HG03571 (cell line): ENCODE measurements around the gene SLC33A1.
A peak's percentile ranks its signal among the peaks of the same experiment; 100 is the strongest.
"Not testable (repeated sequence)": the region's sequence is repeated elsewhere in the genome, so short reads cannot be mapped to it uniquely, and the experiment has no call there.

Experiments
- ATAC-seq: cut with Tn5 transposase; IDR thresholded peaks from one replicate; pipeline ENCODE4 v1.9.1; 2021; ENCODE audit not compliant: unreplicated experiment

The SLC33A1 gene

DNA sequence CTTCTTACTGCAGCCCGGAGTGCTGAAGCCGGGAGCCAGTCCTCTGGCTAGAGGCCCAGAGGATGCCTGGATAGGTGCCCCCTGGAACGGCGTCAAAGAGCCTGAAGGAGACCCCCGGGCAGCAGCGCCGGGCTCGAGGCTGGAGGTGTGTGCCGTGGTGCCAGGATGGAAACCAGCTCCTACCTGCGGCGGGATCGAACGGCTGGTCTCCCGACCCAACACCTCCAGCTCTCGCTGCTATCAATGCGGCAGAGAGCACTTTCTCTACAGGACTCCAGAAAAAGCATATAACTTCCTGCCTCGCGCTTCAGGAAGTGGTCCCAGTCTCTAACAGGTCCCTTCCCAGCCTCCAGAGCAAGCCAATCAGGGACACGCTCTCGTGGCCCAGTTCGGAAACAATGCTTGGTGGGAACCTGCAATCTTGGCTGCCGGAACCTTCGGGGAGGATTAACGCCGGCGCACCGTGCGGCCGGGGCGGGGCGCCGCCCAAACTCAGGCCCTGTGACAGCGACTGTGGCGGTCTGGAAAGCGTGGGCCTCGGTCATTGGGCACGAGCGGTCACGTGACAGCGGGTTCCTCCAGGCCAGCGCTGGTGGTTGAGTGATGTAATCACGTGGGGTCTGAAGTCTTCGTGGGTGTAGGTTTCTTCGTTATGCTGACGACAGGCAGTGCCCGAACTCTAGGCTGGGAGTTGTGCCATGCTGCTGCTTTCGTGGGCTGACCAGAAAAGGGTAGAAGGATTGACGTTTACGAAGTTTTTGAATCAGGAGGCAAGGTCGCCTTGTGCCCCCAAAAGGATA, at the start of gene SLC33A1:
TSS of gene SLC33A1 (minus strand) at position 287 of the 800 bp plus-strand sequence. CDS start 430 bp downstream, outside the sequence.
- ATAC-seq, result peak; percentile 96

DNA sequence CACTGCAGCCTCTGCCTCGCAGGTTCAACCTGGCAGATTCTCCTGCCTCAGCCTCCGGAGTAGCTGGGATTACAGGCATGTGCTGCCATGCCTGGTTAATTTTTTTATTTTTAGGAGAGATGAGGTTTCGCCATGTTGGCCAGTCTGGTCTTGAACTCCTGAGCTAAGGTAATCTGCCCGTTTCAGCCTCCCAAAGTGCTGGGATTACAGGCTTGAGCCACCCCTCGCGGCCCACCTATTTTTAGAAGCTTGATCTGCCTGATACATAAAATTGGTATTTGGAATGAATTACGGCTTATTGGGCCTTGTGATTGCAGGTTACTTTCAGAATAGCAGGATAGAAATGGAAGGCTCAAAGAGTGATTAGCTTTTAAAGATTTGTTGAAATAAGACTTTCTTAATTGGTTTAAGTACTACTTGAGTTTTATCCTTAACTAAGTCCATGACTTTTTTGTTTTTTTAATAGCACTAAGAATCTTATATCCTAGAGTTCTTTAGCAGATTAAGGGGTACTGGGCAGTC, 41.2 kb upstream of the SLC33A1 start:
- no peak for ATAC-seq

DNA sequence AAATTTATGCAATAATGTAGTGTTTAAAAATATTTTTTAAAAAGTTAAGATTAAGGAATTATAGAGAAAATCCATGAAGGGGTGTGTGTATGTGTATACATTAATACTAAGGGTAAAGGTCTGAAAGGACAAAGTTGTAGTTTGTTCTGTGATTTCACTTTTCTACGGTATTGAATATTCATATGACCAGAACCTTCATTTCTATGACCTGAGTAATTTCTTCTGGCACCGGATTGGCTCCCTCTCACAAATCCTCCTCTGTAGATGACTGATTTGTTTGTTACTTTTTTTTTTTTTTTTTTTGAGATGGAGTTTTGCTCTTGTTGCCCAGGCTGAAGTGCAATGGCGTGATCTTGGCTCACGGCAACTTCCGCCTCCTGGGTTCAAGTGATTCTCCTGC, 37.1 kb upstream of the SLC33A1 start:
- ATAC-seq, result no peak

DNA sequence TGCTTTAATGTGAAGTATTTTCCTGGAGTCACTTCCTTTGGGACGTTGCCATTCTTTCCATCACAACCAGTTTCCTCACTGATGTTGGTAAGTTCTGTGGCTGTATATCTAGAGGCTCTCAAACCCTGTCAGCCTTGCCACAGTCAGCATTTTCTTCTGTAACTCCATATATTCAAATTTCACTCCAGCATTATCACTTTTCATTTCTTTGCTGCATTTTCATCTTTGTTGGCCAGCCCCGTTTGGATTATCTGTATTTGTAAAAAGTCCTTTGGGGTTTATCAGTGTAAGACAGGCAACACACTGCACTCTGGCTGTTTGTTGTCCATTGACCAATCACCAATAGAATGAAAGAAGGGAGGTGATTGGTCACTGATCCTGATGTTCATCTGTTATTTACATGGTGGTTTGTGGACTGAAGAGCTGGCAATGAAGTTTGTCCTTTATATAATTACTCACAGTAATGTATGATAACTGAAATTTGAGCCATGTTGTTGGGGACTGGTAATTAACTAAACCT, 36.5 kb upstream of the SLC33A1 start:
- no peak for ATAC-seq

DNA sequence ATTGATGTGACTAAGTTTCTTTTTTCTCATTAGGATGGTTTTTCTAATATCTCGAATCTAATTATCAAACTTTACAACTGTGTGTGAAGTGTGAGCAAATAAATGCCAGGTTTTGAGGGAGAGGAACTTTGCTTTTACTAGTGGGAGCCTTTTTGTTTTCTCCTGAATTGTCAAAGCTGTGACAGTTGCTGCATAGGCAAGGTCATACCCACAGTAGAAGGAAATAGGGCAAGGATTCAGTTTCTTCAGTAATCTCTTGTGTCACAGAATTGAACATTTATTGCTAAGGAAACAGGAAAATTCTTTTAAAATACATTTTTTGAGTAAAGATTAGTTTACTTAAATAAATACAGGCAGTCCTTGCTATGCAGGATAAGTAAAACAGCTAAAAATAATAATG, 35.7 kb upstream of the SLC33A1 start:
- no peak for ATAC-seq

DNA sequence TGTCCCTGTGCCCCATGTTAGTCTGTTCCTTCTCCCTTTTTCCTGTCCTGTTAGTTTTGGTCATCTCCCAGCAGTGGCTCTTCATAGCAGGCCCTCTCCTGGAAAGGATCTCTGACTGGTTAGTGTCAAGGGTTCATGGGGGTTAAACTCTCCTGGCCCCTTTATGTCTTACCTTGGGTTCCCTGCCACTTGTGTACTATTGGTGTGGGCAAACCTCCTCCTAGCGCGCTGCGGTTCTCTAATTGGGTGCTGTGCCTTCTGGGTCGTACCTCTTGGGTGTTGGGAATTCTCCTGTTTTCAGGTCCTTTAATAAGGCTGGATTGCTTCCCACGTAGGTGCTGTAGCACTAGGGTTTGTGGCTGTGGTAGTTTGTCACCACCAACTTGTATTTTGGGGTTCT, 35.0 kb upstream of the SLC33A1 start:
- no peak for ATAC-seq

DNA sequence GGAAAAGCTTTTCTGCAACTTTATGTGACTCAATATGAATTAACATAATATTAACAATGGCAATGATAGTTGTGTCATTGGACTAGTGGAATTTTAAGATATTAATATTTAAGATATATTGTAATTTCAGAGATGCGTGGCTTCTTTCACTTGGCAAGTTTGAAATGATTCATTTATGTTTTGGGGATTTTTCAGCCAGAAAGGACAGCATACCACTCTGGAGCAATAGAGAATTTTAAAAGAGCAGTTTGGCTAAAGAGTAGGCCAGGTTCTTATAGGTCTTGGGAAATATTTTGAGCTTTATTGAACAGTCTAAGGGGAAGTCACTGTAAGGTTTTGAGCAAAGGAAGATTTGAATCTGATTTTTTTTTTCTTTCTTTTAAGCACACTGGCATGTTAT, 32.7 kb upstream of the SLC33A1 start:
- ATAC-seq, result no peak

DNA sequence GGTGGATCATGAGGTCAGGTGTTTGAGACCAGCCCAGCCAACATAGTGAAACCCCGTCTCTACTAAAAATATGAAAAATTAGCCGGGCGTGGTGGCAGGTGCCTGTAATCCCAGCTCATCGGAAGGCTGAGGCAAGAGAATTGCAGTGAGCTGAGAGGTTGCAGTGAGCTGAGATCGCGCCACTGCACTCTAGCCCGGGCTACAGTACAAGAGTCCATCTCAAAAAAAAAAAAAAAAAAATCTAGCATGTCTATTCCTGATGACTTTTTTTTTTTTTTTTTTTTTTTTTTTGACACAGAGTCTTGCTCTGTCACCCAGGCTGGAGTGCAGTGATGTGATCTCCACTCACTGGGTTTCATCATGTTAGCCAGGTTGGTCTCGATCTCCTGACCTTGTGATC, 32.1 kb upstream of the SLC33A1 start:
- not testable (repeated sequence) for ATAC-seq

DNA sequence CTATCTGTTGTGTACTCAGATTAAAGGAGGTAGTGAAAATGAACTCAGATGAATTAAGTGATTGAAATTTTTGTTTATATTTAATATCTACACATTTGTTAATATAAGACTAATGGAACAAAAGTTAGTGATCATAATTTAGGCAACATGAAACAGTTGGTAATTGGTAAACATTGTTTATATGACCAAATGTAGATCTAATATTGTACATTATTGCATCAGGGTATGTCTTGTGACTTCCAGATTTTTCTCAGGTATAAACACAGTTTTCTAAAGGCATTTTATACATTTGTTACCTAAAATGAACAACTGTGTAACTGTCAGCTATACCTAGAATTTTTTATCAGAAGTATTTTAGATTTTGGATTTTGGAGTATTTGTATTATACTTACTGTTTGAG, 31.1 kb upstream of the SLC33A1 start:
- no peak for ATAC-seq

DNA sequence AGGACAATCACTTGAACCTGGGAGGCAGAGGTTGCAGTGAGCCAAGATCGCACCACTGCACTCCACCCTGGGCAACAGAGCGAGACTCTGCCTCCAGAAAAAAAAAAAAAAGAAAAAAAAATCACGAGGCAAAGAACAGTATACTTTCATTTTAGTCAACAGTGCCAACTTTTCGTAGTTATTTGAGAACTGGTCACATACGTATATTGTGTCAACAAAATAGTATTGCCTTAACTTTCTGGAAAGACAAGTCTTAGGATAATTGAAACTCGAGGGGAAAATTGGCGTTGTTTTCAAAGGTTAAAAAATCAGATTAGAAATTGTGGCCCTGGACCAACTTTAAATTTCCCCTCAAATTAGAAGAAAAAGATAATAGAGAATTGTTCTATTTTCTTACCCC, 30.1 kb upstream of the SLC33A1 start:
- no peak for ATAC-seq

DNA sequence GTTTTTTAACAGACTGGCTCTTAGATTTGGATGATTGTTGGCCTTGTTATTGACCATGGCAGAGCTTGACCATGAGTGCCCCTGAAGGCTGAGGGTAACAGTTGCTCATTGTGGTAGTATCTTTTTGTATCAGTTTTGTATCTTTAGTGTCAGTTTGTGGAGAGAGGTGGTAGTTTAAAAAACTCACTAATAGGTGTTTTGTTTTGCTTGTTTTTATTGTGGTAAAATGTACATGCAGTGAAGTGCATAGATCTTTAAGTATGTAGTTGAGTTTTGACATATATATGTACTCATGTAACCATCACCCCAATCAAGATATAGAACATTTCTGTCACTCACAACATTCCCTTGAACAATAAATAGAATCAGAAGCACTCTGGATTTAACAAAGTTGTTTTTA, 26.1 kb upstream of the SLC33A1 start:
- no peak for ATAC-seq

DNA sequence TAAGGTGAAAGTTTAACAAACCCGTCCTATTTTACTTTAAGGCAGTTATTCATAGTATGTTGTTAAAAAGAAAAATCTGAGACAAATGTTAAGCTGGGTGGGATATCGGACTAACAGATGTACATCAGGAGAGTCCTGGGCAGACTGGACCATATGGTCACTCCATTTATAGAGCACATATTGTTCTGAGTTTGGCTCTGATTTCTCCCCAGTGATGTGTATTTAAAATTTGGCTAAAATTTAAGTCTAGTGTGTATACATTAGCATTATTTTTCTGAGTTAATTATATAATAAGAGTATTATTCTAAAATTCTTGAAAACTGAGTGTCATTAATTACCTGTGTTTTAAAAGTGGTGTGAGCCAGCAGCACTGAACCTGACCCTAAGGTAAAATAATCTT, 22.3 kb upstream of the SLC33A1 start:
- ATAC-seq, result no peak

DNA sequence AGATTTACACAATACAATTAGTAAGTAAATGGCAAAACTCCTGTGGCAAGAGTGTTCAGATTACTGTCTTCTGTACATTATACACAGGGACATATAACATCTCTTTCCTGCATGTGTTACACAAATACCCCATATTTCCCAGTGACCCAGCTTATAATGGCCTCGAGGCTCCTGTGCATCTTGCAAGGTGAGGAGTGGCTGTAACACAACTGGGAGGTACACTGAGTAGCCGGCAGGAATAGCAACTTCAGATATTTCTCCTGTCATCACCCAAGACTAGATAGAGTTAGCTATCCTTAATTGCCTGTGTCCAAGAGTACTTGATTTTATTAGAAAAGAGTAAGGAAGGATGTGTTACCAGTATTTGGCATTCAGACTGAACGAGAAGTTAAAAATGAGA, 21.8 kb upstream of the SLC33A1 start:
- no peak for ATAC-seq

DNA sequence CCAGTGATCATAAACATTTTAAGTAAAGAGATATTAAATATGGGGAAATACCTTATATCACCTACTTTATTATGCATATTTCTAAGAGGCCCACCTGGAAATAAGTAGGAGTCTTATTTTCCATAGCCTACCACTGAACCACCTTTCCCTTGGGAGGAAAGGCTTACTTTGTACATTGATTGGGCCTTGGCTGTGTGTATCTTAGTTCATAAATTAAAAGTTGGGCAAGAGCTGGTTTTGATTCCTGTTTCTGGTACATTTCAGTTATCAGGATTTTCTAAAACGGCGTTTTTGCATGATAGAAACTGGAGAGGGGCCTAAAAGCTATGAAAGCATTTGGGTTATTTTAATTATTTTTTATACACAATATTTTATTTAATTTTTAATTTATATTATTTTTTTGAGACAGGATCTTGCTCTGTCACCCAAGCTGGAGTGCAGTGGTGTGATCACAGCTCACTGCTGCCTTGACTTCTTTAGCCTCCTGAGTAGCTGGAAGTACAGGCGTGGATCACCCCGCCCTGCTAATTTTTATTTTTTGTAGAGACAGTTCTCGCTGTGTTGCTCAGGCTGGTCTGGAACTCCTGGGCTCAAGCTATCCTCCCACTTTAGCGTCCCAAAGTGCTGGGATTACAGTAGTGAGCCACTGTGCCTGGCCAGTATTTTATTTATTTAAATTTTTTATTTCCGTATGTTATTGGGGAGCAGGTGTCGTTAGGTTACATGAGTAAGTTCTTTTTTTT, 18.8 kb upstream of the SLC33A1 start:
- ATAC-seq, result no peak

DNA sequence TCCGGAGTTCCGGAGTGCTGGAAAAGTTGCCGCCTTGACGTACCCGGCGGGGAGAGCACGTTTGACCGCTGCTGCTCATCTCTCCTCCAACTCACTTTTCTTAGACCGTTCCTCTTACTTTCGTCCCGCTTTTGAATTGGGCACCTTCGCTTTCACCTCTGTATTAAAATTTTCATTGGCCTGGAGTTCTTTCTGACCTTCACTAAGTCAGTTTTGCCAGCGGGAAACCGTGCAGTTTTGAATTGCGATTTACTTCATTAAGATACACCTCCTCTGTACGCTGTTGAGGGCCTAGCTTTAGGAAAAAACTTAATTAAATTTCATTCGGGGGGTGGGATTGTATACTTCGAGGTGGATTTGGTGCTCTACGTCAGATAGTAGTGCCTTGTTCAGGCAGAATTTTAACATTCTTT, 17.5 kb upstream of the SLC33A1 start:
- no peak for ATAC-seq

DNA sequence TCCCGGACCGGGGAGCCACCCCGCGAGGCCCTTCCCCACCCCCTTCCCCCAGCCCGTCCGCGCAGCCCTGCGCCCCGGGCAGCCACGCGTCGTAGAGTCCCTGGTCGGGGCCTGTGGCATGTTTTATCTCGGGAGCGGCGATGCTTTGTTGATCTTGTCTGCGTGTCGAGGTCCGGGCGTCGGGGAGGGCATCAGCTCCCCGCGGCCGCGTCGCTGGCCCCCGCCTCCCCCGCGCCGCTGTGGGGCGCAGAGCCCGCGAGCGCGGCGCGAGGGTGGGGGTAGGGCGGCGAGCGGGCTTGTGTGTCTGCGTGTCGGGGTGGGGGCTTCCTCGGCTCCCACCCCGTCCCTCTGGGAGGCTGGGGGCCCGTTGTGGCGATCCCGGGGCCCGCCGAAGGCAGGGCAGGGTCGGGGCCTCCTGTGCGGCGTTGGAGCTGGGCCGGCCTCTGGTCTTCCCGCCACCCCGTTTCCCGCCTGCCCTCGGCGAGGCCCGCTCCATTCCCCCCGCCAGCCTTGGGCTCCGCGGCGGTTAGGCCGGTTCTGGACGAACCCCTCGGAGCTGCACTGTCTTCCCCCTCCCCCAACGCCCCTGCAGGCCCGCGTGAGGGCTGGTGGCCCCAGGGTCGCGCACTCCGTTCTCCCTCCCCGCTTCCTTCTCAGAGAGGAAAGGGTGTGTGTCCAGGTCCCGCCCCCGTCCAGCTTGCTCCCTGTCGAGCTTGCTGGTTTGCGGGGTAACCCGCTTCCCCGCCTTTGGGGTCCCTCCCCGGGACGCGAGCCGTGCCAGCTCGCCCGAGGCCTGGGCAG, 16.9 kb upstream of the SLC33A1 start:
- ATAC-seq, result peak; percentile 24

DNA sequence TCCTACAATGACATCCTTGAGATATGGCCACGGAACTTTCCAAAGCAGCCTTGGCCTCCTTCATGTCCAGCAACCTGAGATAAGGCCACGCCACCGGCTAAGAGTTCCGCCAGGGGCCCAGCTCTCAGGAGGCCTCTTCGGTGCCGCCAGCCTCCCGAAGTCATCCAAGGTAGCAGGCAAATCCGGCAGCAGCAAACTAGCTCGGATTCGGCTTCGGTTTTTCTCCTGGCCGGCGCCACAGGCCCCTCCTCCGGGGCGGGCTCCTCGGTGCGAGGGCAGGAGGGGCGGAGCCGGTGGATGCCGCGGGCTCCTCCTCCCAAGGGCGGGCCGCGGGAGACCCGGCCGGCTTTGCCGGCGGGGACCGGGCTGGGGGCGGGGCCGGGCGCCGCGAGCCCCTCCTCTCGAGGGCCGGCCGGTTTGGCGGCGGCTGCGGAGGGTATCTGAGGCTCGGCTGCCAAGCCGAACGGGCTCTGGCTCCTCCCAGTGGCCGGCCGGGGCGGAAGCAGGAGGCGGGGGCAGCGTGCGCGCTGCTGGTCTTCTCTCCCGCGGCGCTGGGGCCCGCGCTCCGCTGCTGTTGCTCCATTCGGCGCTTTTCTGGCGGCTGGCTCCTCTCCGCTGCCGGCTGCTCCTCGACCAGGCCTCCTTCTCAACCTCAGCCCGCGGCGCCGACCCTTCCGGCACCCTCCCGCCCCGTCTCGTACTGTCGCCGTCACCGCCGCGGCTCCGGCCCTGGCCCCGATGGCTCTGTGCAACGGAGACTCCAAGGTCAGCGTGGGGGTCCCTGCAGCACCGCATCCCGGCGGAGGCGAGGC, 16.1 kb upstream of the SLC33A1 start, which contains the start of gene GMPS:
TSS of gene GMPS (plus strand) at position 518 of the 812 bp plus-strand sequence. CDS start at position 739, 221 bp downstream.
- peak; percentile 92 for ATAC-seq

DNA sequence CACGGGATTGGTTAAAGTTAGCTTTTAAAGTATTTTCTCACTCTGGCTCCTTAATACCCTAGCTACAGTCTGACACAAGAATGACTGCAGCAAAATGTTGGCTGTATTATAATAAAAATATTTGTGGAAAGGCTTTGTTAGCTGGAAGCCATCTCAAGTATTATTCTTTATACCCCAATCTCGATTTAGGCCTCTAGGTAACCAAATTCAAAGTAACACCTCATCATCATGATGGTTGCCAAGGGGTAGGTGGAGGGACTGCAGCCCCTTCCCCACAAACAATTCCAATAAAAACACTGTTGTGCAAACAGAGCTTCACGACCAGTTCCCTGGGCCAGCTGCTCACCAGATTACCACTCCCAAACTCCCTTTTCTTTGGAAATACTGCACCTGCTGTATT, 15.5 kb upstream of the SLC33A1 start:
- ATAC-seq, result no peak

DNA sequence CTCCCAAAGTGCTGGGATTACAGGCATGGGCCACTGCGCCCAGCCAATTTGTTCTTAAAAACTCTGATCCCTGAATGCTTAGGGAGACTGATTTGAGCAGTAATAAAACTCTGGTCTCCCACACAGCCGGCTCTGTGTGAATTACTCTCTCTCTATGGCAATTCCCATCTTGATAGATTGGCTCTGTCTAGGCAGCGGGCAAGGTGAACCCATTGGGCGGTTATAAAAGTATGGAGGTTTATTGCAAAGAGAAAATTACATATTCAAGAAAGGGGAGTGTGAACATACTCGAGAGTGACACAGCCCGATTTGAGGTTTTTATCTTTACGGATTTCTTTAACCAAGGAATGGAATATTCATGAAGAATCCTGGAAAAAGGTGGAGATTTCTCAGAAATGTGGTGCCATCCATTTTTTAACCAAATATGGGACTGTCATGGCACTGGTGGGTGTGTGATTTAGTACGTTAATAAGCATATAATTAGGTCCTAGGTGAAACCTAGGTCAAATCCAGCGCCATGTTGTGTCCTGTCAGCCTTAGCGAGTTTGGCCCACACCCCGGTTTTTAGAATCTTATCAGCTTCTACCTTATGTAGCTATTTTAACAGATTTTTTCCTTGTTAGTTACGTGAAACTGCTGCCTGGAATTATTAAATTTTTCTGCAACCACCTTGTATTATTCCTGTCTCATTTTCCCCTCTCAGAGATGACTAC, 9.0 kb upstream of the SLC33A1 start:
- ATAC-seq, result no peak
